GM18870 (cell line): Measurements from ENCODE around the gene HIPK3.
"Not testable (repeated sequence)": the region's sequence is repeated elsewhere in the genome, so short reads cannot be mapped to it uniquely, and the experiment has no call there.

Experiments used
- ATAC-seq: cut with Tn5 transposase; IDR thresholded peaks from one replicate; pipeline ENCODE4 v1.9.1; 2021; ENCODE audit warnings: moderate library complexity; ENCODE audit not compliant: unreplicated experiment

The HIPK3 gene

DNA sequence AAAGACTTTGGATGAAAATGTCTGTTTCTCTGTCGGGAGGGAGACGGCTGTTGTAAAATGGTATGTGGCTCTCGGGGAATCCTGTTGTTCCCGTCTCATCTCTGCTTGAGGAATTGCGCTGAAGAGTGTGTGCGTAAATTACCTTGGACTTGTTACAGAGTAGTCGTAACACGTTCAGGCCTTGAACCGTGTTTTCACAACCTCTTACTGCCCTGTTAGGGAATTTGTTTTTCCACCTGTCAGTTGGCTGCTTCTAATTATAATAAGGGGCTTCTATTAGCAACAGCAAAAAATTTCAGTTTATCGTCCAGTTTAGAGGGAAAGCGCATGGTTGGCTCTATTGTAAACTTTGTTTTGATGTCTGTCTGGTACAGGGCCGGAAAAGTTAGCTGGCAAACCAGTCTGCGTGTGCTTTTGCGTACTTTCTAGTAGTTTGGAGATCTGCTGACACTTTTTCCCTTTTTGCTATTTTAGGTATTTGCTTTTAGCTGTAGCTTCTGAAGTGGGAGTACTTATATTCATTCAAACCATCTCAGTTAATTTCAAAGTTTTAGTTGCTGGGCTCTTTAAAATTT lies 1.5 kb downstream of the HIPK3 start:
- ATAC-seq, result peak; percentile 28

DNA sequence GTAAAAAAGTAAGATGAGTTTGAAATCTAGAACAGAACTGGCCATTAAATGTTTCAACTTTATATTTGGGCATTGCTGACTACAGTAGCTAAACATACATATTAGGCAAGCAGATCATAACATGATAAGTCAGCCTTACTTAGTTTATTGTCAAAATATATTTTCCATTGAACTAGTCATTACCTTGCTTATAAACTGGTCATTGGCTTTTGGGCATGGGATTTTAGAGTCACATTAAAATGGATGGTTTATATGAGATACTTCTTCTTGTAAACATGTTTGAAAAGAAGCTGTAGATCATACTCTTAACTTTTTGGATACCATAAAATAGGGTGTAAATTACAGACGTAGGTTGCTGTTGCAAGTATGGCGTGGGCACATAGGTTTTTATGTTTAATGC lies 2.7 kb downstream of the HIPK3 start:
- no peak for ATAC-seq

DNA sequence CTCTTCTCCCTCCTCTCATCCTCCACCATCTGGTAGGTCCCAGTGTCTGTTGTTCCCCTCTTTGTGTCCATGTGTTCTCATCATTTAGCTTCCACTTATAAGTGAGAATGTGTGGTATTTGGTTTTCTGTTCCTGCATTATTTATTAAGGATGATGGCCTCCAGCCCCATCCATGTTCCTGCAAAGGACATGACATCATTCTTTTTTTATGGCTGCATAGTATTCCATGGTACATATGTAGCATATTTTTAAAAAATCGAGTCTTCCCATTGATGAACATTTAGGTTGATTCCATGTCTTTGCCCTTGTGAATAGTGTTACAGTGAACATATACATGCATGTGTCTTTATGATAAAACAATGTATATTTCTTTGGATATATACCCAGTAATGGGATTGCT lies 4.2 kb downstream of the HIPK3 start:
- not testable (repeated sequence) for ATAC-seq

DNA sequence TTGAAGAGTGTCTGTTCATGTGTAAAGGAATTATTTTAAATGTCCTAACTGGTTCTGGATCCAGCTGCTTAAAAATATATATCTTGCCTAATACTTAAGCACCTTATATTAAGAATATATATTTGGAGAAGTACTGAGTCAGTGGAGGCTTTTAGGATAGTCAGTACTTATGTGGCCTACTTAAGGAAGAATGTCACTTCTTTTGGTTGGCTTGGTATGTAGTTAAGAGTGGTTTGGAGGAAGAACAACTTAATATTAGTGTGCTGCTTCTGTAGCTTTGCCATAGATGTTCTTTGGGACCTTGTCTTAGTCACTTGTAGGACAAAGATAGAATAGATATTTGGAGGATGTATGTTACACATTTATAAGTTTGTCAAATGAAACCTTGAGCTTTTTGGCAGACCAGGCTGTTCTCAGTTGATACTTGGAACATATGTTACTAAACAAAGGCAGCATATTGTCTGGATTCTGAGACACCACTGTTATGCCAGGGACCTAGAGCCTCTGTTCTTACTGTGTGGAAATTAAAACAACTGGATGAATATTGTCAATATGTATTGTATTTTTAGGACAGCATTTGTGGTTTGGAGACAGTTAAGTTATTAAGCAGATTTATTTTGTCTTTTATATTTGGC lies 4.9 kb downstream of the HIPK3 start:
- ATAC-seq, result no peak

DNA sequence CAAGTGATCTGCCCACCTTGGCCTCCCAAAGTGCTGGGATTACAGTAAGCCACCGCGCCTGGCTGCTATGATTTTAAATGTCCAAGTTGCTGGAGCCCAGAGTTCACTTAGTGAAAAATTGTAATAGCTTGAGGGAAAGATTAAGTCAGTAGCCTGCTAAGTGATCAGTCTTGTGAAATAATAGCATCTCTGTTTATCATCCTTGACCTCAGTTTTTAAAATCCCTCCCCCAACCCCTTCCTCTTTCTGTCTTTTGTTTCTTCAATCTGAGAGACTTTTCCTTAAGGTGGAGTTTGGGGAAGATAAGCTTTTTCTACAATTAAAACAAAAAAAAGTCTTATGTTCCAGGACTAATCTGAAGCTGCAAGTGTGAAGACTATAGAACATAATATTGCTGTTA lies 6.4 kb downstream of the HIPK3 start:
- ATAC-seq, result no peak

DNA sequence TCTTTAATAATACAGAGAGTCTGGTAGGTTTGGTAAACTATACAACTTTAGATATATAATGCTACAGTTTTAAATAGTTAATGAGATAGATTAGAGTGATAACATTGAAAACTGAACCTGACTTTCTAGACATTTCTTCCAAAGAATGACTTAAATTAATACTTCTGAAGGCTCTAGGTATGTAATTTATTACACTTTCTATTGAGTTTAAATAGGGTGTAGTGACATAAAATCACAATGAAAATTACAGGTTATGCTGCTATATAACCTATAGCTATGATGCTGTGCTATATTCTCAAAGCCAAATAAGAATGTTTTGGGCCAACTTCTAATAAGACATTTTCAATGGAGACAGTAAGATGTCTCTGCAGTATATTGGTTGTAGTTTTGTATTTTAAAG lies 7.7 kb downstream of the HIPK3 start:
- ATAC-seq, result no peak

DNA sequence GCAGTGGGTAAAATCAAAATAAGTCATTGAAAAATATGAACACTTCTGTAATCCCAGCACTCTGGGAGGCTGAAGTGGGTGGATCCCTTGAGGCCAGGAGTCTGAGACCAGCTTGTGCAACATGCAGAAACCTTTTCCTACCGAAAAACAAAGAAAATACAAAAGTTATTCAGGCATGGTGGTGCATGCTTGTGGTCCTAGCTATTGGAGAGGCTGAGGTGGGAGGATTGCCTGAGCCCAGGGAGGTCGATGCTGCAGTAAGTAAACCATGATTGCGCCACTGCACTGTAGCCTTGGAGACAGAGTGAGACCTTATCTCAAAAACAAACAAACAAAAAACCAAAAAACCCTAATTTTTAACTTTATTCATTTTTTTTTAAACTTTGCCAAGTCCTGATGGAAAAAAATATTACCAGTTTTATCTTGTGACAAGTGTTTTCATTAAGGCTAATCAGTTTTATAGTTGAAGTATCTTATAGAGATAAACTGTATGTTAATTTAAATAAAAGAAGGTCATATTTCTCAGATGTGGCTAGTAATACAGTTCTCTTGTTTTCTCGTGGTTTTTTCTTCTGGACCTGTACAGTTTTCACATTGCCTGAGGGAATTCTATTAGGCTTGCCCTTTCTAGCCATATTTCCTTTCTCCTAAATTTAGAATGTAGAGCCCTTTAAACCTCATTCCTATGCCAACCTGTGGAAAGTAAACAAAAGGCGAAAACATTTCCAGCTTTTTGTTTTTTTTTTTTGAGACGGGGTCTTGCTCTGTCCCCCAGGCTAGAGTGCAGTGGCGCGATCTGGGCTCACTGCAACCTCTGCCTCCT lies 9.4 kb downstream of the HIPK3 start:
- ATAC-seq, result no peak

DNA sequence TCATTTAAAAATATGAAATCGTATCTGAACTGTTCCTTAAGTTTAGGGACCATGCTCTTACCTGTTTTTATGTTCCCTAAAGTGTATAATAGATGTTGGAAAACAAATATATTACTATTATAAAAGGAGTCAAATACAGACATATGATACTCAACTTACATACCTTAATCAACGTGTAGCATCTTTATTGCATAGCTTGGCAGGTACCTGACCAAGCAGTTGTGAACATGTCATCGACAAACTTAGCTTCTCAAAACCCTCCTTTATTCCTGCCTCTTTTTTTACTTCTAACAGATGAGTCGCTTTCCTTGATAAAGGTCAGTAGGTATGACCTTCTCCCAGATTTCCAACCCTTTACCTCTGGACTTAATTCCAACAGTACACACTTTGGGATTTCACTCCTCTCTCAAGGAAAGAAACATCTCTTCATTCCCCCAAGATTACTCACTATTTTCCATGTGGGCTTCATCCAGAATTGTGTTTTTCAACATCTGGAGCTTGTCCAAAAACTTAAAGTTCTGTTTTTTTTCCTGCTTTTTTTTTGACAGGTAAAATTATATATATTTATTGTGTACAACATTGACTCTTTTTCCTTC lies 11.9 kb downstream of the HIPK3 start:
- ATAC-seq, result no peak

DNA sequence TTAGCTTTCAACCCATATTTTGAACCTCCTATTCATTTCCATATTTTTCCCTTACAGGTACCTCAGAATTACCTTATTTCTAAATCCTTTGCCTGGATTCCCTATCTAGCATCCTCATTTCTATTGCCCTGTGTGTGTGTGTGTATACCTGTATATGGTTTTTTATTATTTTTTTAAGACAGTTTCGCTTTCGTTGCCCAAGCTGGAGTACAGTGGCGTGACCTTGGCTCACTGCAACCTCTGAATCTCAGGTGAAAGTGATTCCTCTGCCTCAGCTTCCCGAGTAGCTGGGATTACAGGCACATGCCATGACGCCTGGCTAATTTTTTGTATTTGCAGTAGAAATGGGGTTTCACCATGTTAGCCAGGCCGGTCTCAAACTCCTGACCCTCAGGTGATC lies 12.6 kb downstream of the HIPK3 start:
- ATAC-seq, result no peak

DNA sequence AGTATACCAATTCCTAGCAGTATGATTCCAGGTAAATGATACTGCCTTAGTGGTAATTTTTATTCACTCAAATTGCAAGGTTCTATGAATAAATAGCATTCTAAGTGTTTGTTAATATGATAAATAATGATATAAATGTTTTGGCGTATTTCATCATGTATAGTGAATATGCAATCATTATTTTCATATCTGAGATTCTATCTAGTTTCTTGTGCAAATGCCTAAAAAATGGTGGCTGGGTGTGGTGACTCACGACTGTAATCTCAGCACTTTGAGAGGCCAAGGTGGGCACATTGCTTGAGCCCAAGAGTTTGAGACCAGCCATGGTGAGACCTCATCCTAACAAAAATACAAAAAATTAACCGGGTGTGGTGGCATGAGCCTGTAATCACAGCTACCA lies 13.9 kb downstream of the HIPK3 start:
- ATAC-seq, result no peak

DNA sequence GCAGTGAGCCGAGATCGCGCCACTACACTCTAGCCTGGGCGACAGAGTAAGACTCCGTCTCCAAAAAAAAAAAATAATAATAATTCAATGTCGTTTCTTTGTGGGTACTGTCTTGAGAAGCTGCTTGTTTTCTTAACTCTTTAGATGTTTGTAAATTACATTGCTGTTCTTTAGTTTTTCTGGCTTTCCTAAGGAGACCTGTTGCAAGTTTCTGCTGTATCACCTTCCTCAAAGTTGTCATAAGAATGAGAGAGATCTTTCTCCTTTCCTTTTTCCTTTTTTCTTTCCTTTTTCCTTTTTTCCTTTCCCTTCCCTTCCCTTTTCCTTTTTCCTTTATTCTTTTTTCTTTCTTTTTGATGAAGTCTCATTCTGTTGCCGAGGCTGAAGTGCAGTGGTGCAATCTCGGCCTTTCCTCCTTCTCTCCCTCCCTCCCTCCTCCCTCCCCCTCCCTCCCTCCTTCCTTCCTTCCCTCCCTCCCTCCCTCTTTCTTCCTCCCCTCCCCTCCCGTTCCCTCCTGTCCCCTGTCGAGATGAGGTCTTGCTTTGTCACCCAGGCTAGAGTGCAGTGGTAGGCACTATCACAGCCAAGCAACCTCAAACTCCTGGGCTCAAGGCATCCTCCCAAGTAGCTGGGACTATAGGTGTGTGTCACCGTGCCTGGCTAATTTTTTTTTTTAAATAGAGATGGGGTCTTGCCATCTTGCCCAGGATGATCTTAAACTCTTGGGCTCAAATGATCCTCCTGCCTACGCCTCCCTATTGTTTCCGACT lies 15.3 kb downstream of the HIPK3 start:
- no peak for ATAC-seq

DNA sequence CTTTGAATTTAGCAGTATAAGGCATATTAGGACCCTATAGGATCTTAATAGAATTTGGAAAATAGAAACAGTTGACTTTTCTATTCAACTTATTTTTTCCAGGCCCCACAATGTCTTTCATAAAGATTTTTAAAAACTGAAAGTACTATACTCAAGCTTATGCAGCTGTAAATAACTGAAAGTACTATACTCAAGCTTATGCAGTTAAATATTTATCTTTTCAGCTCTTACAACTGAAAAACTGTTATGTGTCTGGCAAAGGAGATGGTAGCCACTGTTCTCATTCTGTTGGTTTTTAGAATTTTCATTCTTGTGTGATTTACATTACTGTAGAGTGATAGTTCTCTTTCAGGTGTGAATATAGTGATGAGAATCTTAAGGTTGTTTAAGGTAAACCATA lies 16.5 kb downstream of the HIPK3 start:
- ATAC-seq, result no peak

DNA sequence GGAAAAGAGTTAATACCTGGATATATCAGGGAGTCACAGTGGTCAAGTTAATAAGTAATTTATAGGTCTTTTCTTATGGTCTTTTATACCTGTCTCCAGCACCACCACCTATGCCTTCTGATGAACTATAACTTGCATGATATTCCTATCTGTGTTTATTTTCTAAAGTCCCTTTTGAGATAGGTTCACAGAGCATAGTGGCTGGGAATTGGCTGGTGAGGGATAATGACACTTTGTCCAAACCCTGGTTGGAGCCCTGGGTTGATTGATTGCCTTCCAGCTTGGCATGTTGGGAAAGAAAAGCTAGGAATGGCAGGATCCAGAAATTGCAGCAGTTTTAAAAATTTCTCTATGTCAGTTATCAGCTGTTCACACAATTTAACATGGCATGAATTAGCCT lies 23.2 kb downstream of the HIPK3 start:
- ATAC-seq, result no peak

DNA sequence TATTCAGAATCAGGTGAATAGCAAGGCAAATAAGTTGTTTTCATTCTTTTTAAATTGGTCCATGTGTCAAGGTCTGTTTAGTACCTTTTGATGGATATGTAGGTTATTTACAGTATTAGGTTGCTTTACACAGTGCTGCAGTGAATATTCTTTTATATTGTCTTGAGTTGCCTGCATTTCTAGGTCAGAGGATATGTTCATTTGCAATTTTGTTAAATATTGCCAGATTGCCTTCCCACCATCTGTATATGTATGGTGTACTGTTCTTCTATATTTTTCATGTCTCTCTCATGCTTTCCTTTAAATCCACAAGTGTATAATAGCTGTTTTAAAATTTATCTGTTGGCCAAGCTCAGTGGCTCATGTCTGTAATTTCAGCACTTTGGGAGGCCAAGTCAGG lies 24.6 kb downstream of the HIPK3 start:
- ATAC-seq, result no peak

DNA sequence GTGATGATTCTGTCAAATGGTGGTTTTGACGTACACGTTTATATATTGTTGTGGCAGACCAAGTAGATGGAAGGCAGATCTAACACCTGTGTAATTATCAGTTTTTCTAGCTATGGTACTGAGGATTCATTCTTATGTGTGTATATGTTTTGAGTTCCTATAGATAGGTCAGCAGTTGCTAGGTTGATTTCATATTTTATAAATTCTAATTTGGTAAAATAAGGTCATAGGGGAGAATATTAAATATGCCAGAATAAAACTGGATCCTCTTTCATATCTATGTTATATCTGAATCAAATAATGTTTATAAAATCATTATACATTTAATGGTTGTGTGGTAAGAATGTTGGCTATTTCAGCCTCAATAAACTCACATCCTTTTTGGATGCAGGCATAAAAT lies 27.6 kb downstream of the HIPK3 start:
- ATAC-seq, result no peak

DNA sequence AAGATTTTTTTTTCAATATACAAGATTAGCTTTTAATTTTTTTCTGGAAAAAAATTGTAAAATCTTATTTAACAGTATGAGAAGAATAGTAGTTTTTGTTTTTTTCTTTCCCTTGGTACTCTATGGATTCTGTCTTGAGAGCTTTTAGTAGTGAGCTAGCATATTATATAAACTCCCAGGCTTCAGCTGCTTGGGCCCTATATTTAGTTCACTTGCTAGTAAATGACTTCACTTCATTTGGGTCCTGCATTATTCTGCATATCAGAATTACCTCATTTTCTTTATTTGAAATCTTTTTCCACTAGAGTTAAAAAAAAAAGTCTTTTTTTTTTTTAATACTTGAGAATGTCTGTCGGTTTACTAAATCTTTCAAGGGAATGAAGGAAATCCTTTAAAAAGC lies 33.1 kb downstream of the HIPK3 start:
- ATAC-seq, result no peak

DNA sequence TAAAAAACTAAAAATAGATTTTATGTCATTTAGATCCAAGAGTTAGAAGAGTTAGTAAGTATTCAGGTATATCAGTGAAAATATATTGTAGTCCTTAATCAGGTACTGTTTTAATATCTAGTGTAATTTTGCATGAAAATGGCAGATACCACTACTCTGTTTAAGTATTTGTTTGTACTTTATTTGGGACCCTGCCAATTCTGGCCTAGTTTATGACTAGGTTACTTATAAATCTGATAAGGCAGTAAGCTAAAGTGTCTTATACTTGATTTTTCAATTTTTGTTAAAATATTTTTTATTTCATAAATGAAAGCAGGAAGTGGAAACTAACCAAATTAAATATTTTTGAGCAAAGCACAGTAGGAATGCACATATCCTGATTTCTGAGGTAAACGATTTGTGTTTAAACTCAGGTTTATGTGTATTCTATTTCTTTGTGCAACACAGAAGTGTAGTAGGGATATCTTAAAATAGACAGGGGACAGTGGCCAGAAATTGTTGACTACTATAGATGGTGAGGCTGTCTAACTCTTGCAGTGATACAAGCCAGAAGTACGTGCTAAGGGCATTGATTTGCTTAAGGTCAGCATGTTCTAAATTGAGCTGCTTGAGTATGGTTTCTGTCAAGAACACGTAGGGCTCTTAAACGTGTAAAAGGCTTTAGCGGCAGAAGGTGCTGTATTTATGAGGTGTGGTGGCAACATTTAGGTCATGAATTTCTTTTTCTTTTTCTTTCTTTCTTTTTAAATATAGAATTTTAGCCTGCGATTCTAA lies 34.0 kb downstream of the HIPK3 start:
- peak; percentile 87 for ATAC-seq

DNA sequence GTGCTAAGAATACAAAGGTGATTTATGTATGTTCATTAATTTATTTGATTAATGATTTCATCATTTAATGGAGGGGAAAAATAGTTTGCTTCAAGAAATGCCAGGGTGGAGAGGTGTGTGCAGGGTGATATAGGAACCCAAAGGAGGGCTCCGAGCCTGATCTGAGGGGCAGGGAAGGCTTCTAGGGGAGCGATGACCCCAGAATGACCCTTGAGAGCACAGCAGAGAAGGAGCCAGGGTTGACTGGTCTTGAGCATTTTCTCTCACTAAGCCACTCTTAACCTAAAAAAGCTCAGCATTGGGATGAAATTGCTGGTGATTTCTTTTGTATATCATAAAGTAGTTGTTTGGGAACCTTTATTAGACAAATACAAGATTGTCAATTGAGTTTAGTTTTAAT lies 35.1 kb downstream of the HIPK3 start:
- ATAC-seq, result no peak

DNA sequence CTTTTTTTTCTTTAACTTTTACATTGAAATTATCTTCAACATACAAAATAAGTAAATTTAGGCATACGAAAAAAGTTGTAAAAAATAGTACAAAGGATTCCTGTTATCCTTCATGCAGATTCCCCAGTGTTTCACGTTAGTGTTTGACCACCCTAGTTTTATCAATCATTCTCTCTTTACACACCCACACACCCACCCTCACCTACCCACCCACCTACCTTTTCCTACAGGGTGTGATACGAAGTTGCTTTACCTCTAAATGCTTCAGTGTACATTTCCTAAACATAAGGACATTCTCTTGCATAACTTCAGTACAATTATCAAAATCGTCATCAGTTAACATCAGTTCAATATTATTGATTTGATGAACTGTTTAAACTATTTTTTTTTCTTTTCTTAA lies 37.0 kb downstream of the HIPK3 start:
- ATAC-seq, result no peak

DNA sequence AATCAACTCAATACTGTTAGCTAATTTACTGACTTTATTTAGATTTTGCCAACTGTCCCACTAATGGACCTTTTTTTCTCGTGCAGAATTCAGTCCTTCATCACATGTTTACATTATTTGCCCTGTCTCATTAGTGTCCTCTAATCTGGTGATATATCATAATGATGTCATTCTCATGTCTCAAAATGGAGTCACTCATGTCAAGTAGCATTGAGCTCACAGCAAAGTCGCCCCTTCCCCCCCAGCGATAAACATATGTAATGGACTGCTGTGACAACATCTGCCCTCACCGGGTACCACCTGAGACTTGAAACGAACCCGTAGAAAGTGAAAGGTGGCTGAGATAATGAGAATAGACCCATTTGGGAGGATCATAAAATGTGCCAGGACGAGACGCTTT lies 37.6 kb downstream of the HIPK3 start:
- no peak for ATAC-seq

DNA sequence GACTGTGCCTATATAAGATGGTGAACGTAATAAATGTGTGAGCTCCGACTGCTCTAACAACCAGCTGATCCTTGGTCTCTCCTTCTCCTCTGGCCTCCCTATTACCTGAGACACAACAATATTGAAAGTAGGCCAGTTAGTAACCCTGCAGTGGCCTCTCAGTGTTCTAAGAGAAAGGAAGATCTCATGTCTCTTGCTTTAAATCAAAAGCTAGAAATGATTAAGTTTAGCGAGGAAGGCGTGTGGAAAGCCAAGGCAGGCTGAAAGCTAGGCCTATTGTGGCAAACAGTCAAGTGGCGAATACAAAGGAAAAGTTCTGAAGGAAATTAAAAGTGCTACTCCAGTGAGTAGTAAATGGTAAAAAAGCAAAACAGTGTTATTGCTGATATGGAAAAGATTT lies 39.5 kb downstream of the HIPK3 start:
- ATAC-seq, result no peak
